ENCODE measurements around the gene WDFY4. TPM values are rescaled to one million over a fixed set of nuclear protein-coding genes. Genes with fewer than 3 reads are reported as not detected.

WDFY4 gene
- total RNA-seq, 1 donor from 2014 or later: not detected

DNA sequence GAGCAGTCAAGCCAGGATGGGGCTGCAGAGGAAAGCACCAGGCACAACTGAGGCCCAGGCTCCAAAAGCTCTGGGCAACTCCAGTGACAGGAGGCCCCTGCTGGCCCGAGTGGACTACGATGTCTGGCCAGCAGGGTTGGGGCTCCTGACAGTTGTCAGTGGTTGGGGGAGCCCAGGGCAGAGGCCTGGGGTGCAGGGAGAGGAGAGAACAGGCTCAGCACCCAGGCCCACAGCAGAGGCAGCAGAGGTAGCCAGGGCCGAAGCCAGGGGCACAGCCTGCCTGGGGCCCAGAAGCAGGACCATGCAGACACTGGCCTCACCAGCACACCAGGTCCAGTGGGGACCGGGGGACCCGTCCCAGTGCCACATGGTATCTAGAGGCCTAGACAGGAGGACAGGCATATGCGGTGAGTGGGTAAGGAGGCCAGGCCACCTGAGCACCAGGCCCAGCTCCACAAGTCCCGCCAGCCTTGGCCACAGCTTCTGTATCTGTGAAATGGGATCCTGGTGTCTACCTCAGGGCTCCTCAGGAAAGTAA lies 301.0 kb downstream of the WDFY4 start:
- DNase-seq (ENCODE audit: low read depth): no peak

DNA sequence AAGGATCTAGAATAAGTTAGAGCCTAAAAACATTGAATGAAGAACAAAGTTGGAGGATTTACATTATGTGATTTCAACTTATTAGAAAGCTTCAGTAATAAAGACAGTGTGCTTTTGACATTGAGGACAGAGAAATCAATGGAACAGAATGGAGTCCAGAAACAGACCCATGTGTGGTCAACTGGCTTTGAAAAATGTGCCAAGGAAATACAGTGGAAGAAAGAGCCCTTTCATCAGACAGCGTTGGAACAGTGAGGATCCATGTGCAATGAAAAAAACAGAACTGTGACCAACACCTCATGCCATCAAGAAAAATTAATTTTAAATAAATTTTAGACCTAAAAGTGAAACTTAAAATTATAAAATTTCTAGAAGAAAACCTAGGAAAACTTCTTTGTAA lies 305.6 kb downstream of the WDFY4 start:
- no peak for DNase-seq (ENCODE audit: low read depth)

- DNase-seq (ENCODE audit: low read depth): no peak
Observed at GRCh38 chr10:48993627-48994026, 309.0 kb downstream of the WDFY4 start.

GRCh38 chr10:48996329-48996728 lies 311.7 kb downstream of the WDFY4 start:
- no peak for DNase-seq (ENCODE audit: low read depth)

GRCh38 chr10:48999346-48999745 lies 314.7 kb downstream of the WDFY4 start:
- no peak for DNase-seq (ENCODE audit: low read depth)

GRCh38 chr10:49000437-49001398 lies 316.0 kb downstream of the WDFY4 start:
- no peak for DNase-seq (ENCODE audit: low read depth)

DNA sequence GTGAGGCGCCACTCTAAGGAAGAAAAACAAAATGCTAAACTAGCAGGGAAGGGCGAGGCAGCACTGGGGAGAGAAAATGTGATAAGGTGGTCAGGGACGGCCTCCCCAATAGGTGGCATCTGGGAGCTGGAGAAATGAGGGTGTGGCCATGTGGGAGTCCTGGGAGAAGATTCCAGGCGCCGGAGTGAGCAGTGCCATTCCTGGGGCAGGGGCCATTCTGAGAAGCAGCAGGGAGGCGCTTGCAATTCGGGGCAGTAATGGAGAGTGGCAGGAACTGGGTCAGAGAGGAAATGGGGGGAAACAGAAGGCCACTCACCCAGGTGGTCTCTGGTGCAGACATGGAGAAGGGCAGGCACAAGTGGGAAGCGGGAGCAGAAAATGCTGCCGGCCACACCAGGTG lies 316.7 kb downstream of the WDFY4 start:
- DNase-seq (ENCODE audit: low read depth): no peak

- no peak for DNase-seq (ENCODE audit: low read depth)
Observed at GRCh38 chr10:49001870-49002672, 317.4 kb downstream of the WDFY4 start.

DNA sequence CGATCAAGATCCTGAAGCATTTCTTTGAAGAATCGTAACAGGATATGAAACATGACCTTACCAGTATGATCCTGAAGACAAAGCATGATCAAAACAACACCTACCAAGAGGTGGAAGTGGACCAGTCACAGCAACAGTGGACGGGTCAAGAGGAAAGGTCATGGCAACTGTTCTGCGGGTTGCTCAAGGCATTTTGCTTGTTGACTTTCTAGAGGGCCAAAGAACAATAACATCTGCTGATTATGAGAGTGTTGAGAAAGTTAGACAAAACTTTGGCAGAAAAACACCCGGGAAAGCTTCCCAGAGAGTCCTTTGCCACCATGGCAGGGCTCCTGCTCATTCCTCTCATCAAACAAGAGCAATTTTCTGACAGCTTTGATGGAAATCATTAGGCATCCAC lies 320.6 kb downstream of the WDFY4 start:
- DNase-seq (ENCODE audit: low read depth): no peak

DNA sequence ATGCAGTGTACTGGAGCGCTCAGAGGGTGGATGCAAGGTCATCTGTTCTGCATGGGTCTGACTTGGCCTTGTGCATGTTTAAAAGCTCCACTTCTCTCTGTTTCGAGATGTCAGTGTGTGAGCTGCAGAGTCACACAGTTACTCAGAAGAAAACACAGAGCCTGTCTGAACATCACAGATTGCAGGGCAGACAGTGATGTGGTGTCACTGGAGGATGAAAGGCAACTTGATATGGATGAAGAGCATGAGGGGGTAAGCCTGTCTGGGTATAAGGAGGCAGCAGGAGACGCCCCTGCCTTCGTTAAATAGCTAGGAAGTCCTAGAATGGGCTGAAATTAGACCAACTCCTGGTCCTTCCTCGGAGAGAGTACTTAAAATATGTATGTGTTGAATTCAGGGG lies 322.5 kb downstream of the WDFY4 start:
- no peak for DNase-seq (ENCODE audit: low read depth)

DNA sequence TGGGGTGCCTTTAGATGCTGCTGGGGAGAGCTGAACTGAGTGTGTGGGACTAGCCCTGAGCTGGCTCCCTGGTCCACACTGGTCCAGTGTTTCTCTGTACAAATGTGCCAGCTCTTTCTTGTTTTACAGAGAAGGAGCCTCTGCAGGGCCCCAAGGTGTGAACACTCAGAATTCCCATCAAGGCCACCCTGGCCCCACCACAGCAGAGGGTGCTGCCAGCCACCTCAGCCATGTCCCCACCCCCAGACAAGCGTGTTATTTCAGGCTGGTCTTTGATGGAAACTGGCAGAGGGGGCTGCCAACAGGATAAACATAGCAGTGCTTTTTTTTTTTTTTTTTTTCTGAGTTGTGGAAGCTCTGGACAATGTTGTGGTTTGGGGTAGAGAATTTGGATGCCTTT lies 323.4 kb downstream of the WDFY4 start:
- DNase-seq (ENCODE audit: low read depth): no peak

DNA sequence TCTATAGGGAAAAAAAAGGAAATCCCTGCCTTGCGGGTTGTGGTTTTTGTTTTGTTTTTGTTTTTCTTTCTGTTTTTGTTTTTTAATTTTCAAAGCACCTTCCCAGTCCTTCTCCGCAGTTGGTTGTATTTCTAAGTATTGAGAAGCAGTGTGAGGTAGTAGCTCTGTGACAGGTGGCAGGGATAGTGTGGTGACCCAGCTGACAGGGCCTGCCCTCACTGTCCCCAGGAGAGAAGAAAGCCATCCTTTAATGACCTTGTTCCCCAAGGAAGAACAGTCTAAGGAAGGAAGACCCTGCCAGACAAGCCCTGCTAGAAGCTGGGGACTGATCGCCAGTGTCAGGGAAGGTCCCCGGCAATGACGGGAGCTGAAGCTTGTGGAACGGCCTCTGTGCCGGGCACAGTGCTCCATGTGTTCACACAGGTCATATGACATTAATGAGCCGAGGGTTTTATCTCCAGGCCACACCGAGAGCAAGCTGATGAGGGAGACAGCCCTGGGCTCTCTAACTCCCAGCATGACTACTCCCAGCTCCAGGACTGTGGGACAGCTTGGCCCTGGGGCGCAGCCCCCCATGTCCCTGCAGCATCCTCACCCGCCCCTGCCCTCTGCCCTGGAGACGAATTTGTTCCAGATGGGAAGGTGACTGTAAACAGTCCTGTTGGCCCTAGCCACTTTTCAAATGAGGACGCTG lies 324.0 kb downstream of the WDFY4 start:
- DNase-seq (ENCODE audit: low read depth): no peak

- no peak for DNase-seq (ENCODE audit: low read depth)
Observed at GRCh38 chr10:49009199-49009979, 324.7 kb downstream of the WDFY4 start.

GRCh38 chr10:49010295-49010694 lies 325.6 kb downstream of the WDFY4 start:
- DNase-seq (ENCODE audit: low read depth): no peak

GRCh38 chr10:49010865-49011264 lies 326.2 kb downstream of the WDFY4 start:
- no peak for DNase-seq (ENCODE audit: low read depth)

DNA sequence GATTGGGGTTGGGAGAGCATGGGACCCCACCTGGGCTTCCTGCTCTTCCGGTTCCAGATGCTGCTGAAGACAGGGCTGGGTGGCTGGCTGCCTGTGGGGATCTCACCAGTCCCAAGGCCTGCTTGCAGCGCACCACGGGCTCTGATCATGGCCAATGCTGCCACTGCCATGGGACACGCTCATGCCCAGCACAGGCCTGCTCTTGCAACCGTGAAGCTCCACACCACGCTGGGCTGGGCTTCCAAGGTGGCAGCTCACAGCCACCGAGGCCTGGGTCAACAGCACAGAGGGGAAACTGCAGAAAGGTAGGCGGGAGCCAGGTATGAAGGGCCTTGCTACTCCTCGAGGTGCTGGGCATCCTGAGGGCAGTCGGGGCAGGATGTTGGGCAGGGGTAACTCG lies 327.1 kb downstream of the WDFY4 start:
- DNase-seq (ENCODE audit: low read depth): no peak

- no peak for DNase-seq (ENCODE audit: low read depth)
Observed at GRCh38 chr10:49012603-49013002, 327.9 kb downstream of the WDFY4 start.

GRCh38 chr10:49015700-49016099 lies 331.0 kb downstream of the WDFY4 start:
- DNase-seq (ENCODE audit: low read depth): no peak

DNA sequence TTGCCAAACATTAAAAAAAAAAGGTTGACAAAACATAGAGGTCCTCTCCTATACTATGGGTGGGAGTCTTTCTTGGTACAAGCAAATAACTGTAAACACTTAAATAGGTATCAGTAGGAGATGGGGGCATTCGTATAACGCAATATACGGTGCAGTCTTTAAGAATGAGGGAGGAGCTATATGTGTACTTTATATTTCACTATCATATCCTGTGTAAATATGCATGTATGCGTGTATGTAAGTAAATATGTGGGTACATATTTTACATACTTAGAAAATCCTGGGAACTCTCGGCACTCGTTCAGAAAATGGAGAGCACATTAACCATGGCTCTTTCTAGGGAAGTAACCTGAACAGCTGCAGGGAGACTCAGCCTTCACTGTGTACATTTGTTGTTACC lies 337.0 kb downstream of the WDFY4 start:
- DNase-seq (ENCODE audit: low read depth): no peak

- no peak for DNase-seq (ENCODE audit: low read depth)
Observed at GRCh38 chr10:49023071-49023470, 338.4 kb downstream of the WDFY4 start.

DNA sequence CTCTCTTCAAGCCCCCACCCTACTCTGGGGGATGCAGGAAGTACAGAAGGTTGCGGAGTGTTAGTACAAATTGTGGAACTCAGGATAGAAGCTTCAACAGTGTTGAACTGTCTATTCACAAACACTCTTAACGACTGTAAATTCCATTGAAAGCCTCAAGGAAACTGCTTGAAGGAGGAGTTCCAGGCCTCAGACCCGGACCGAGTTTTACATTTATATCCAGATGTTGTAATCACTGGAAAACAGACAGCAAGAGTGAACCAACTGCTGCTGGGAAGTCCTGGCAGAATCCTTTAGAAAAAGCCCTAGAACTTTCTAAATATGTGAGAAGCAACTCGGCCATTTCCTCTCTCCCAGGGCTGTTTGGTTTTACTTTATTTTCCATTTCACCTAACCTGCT lies 339.1 kb downstream of the WDFY4 start:
- no peak for DNase-seq (ENCODE audit: low read depth)
